Gastroesophageal sphincter (tissue), 4 donors: Measurements from ENCODE around the gene BHLHE40. TPM values are rescaled to one million over a fixed set of nuclear protein-coding genes. Genes with fewer than 3 reads are reported as not detected.

Experiments
- ATAC-seq: fragments of 150-250 bp; one replicate; pipeline ENCODE4 v1.9.1; 2016; ENCODE audit warnings: mild to moderate bottlenecking, moderate library complexity
- H3K27ac ChIP-seq, 4 donors: fragments of 200-600 bp; sonication (generic) in 3 of 4; 1 replicate in 3 of 4; 2 replicates in 1 of 4; pipeline ENCODE4 v1.5.1; 2016 to 2019
- H3K27me3 ChIP-seq: fragments of 200-600 bp; sonication (generic); one replicate; pipeline ENCODE4 v1.5.1; 2019
- H3K36me3 ChIP-seq, 2 donors: fragments of 200-600 bp; sonication (generic); one replicate each; pipeline ENCODE4 v1.5.1; 2019; ENCODE audit warnings: control low read depth in 1 of 2
- H3K4me1 ChIP-seq, 3 donors: fragments of 200-600 bp; sonication (generic); 1 replicate in 2 of 3; 2 replicates in 1 of 3; pipeline ENCODE4 v1.5.1; 2016 to 2019; ENCODE audit warnings: control low read depth in 2 of 3
- H3K4me3 ChIP-seq, 2 donors: fragments of 200-600 bp; sonication (generic); one replicate each; pipeline ENCODE4 v1.5.1; 2019; ENCODE audit warnings: mild to moderate bottlenecking in 1 of 2, moderate library complexity in 1 of 2
- H3K9me3 ChIP-seq, 3 donors: fragments of 200-600 bp; sonication (generic); one replicate each; pipeline ENCODE4 v1.5.1; 2017 to 2019; ENCODE audit warnings: control low read depth in 2 of 3
- EP300 ChIP-seq: sonication (generic); formaldehyde crosslinking; IDR thresholded peaks from one replicate; pipeline ENCODE4 v1.6.1; 2017; ENCODE audit warnings: antibody characterized with exemption, mild to moderate bottlenecking
- POLR2A ChIP-seq, 2 donors: fragments of 450-650 bp; IDR thresholded peaks; one replicate each; pipeline ENCODE4 v1.6.1; 2017; ENCODE audit warnings: antibody characterized with exemption in 2 of 2, mild to moderate bottlenecking in 2 of 2, moderate library complexity in 1 of 2
- POLR2AphosphoS5 ChIP-seq: sonication (generic); formaldehyde crosslinking; IDR thresholded peaks from one replicate; pipeline ENCODE4 v1.6.1; 2017; ENCODE audit warnings: antibody characterized with exemption
- WGBS, 2 donors: methylation state at CpG; one replicate each; pipeline ENCODE4 v1.1.5; 2018; ENCODE audit warnings: low coverage in 1 of 2; 5-methylcytosine and 5-hydroxymethylcytosine counted together
- total RNA-seq, 4 donors: library from RNA; depleted of rRNA; stranded (reverse); fragments of >200 nt; gene quantifications; one replicate each; pipeline ENCODE4 v1.1.0, GENCODE V29; 2016
- TF ChIP-seq, protein P1 (sequence below), 4 experiments: fragments of 200-600 bp in 2 of 4; fragments of 450-650 bp in 2 of 4; sonication (generic) in 1 of 4; IDR thresholded peaks; one replicate each; pipeline ENCODE4 v1.5.1; 2017 to 2019; ENCODE audit warnings: antibody characterized with exemption in 4 of 4, mild to moderate bottlenecking in 2 of 4, moderate library complexity in 2 of 4

The BHLHE40 gene
- total RNA-seq, 4 donors from 2014 or later: 7.8 to 46.0 (median 14.0) TPM

DNA sequence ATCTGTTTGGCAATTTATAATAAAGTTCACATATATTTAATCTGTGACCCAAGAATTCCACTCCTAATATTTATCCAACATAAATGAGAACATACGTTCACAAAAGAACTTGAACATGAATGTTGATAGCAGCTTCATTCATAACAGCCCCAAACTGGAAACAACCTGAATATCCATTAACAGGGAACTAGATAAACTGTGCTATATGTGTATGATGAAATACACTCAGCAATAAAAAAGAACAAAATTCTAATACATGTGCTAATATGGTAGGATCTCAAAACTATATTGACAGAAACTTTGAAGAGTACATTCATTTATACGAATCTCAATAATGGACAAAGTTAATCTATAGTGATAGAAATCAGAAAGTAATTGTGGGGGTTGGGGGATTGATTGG, 5.1 kb upstream of the BHLHE40 start:
- no peak overlapping the region for H3K4me3 ChIP-seq
- TF ChIP-seq, protein P1, sequence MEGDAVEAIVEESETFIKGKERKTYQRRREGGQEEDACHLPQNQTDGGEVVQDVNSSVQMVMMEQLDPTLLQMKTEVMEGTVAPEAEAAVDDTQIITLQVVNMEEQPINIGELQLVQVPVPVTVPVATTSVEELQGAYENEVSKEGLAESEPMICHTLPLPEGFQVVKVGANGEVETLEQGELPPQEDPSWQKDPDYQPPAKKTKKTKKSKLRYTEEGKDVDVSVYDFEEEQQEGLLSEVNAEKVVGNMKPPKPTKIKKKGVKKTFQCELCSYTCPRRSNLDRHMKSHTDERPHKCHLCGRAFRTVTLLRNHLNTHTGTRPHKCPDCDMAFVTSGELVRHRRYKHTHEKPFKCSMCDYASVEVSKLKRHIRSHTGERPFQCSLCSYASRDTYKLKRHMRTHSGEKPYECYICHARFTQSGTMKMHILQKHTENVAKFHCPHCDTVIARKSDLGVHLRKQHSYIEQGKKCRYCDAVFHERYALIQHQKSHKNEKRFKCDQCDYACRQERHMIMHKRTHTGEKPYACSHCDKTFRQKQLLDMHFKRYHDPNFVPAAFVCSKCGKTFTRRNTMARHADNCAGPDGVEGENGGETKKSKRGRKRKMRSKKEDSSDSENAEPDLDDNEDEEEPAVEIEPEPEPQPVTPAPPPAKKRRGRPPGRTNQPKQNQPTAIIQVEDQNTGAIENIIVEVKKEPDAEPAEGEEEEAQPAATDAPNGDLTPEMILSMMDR (IDR thresholded peaks at IDR 0.05): no peak
- no peaks in the 10 kb centered on the region for H3K36me3 ChIP-seq
- no peak for ATAC-seq
- no peak overlapping the region for H3K27ac ChIP-seq
- 81 to 91% methylated on average over 2 of the region's 2 CpGs for WGBS, 2 donors
- H3K4me1 ChIP-seq: peaks cover 0 to 25% (median 9%) of the 10 kb centered on the region in 3 donors
- no peaks in the 10 kb centered on the region for H3K9me3 ChIP-seq
- H3K27me3 ChIP-seq: no peaks in the 10 kb centered on the region

DNA sequence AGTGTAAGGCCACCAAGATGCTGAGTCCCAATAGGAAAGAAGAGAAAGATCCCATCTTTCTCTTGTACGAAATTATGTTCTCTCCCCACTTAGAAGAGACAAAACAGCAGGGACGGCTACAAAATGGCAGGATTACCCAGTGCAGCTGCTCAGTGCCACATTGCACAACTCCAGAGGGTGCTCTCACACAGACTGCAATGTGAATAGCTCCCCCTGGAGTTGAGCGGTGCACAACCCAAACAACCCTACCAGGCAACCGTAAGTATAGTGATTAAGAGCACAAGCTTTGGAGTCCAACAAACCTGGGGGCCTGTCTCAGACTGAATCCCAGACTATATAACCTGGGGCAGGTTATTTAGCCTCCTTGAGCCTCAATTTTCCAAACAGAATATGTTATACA, 3.1 kb upstream of the BHLHE40 start:
- TF ChIP-seq POLR2AphosphoS5 (no peak), POLR2A (IDR thresholded peaks at IDR 0.05) (no peak), EP300 (no peak)
- TF ChIP-seq, protein P1 (IDR thresholded peaks at IDR 0.05): peak in 3 of 4 experiments; percentile 39 to 62 (median 52)
- H3K27ac ChIP-seq: peak overlapping the region in 3 of 4 donors; percentile 95 to 100 (median 96)
- H3K27me3 ChIP-seq: no peaks in the 10 kb centered on the region
- H3K9me3 ChIP-seq: no peaks in the 10 kb centered on the region
- H3K4me1 ChIP-seq: peaks cover 0 to 33% (median 12%) of the 10 kb centered on the region in 3 donors
- 46 to 69% methylated on average over 4 of the region's 4 CpGs for WGBS, 2 donors
- no peaks in the 10 kb centered on the region for H3K36me3 ChIP-seq
- ATAC-seq: no peak
- no peak overlapping the region for H3K4me3 ChIP-seq

DNA sequence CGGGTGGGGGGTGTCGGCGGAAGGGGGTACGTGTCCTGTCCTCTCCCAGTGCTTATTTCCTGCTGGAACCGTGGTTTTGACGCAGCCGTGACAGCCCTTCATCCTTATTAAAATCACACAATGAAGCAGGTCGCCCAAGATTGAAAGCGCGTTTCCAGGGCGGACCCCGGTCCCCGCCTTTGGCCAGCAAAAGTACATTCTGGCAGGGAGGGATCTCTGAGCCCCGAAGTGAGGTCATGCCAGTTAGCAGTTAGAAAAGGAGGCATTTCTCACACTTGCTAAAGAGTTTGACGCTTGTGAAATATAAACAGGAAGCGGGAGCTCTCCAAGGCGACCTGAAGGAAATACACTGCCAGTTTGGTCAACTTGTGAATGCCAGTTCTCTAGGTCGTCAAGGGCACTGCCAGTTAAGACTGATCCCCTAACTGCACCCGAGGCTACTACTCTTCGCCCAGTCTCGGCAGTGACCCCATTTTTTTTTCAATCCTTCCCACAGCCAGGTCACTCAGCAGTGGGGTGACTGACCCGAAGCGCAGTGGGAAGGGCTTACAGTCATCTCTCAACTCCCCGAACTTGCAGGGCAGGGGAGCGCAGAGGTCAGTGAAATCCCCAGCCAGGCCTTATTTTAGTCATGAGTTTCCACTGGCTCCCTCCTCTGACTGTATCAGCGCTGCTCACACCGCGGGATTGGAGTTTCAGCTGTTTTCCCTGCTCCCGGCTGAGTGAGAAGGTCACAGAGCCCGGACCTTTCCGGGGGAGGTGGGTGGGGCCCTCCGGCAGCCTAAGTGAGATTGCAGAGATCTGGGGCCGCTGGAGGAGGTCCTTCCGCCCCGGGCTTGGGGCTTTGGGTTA, 2.0 kb upstream of the BHLHE40 start:
- no peak for TF ChIP-seq EP300
- TF ChIP-seq POLR2AphosphoS5: peak; percentile 81
- TF ChIP-seq, protein P1 (IDR thresholded peaks at IDR 0.05): no peak
- peak; percentile 23 to 39 for TF ChIP-seq POLR2A (IDR thresholded peaks at IDR 0.05)
- peaks cover 0 to 44% (median 22%) of the 10 kb centered on the region in 3 donors for H3K4me1 ChIP-seq
- H3K9me3 ChIP-seq: no peaks in the 10 kb centered on the region
- peak overlapping the region; percentile 62 to 86 for H3K4me3 ChIP-seq
- ATAC-seq: peak; percentile 16
- H3K27ac ChIP-seq: peak overlapping the region; percentile 95 to 100 (median 96)
- H3K27me3 ChIP-seq: no peaks in the 10 kb centered on the region
- 19 to 35% methylated on average over 4 to 24 of the region's 35 CpGs for WGBS, 2 donors
- no peaks in the 10 kb centered on the region for H3K36me3 ChIP-seq

DNA sequence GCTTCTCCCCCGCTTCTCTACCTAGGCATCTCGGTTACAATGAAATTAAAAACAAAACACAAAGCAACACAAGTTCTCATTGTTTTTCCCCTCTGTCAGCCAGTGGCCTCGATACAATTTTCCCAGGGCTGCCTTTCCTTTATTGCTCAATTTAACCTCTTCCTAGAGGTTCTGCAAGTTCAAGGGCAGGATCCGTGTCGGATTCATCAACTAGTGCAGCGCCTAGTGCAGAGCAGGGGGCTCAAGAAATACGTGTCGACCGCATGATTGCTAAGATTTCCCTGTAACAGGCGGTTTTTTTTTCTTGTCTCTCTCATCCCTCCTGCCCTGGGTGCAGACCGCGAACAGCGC, 1.4 kb upstream of the BHLHE40 start:
- no peak for ATAC-seq
- H3K27ac ChIP-seq: peak overlapping the region; percentile 95 to 100 (median 96)
- peaks cover 0 to 3% of the 10 kb centered on the region in 2 donors for H3K36me3 ChIP-seq
- TF ChIP-seq, protein P1 (IDR thresholded peaks at IDR 0.05): no peak
- TF ChIP-seq EP300 (no peak), POLR2AphosphoS5 (no peak)
- no peaks in the 10 kb centered on the region for H3K9me3 ChIP-seq
- WGBS, 2 donors: 0% methylated on average over 6 to 9 of the region's 13 CpGs
- H3K27me3 ChIP-seq: no peaks in the 10 kb centered on the region
- peaks cover 0 to 50% (median 28%) of the 10 kb centered on the region in 3 donors for H3K4me1 ChIP-seq
- H3K4me3 ChIP-seq: peak overlapping the region; percentile 62 to 86
